AG04449 (cell line): Measurements from ENCODE around the gene PDE1A.

Experiments used
- CTCF ChIA-PET: fragments of 350-600 bp; formaldehyde crosslinking; extraction: SDS; loops from one replicate; lab custom pipeline; 2021; ENCODE audit warnings: antibody characterized with exemption; lab: Yijun Ruan, JAX
- POLR2A ChIA-PET: fragments of 400-600, 350-600 bp; formaldehyde crosslinking; extraction: SDS; loops from one replicate; lab custom pipeline; 2020; ENCODE audit warnings: antibody characterized with exemption, inconsistent platforms; lab: Yijun Ruan, JAX
- DNase-seq: peaks from one replicate; pipeline ENCODE4 v3.0.0-alpha.2; 2010; ENCODE audit warnings: low read depth, low spot score
- H3K4me3 ChIP-seq: 2 replicates; pipeline ENCODE4 v1.5.1; 2011; ENCODE audit warnings: low read depth, mild to moderate bottlenecking, control low read depth, low read length
- TF ChIP-seq, protein P1 (sequence below): IDR thresholded peaks from one replicate; pipeline ENCODE4 v1.5.1; 2011; ENCODE audit warnings: mild to moderate bottlenecking, moderate library complexity, low read length, control low read depth, inconsistent platforms; ENCODE audit not compliant: insufficient read depth; ENCODE audit errors: missing control alignments

PDE1A gene

DNA sequence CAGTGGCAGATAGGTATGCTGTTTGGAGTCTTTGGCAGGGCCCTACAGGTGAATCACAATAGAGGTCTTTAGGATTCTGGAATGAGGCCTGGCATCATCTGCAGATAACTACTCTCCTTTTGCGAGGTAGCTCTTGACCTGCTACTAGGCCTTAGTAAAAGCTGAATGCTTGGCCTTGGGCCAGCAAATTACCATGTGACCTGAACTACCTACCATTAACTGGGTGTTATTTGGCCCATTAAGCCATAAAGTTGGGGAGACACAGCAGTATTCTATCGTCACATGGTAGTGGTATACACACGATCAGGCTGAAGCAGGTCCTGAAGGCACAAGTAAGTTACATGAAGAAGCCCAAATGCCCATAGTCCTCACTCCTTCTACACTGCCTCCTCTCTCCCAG lies 263.0 kb downstream of the PDE1A start:
- ChIA-PET POLR2A (no interaction called here), CTCF (no interaction called here)
- DNase-seq, result no peak
- TF ChIP-seq, protein P1, sequence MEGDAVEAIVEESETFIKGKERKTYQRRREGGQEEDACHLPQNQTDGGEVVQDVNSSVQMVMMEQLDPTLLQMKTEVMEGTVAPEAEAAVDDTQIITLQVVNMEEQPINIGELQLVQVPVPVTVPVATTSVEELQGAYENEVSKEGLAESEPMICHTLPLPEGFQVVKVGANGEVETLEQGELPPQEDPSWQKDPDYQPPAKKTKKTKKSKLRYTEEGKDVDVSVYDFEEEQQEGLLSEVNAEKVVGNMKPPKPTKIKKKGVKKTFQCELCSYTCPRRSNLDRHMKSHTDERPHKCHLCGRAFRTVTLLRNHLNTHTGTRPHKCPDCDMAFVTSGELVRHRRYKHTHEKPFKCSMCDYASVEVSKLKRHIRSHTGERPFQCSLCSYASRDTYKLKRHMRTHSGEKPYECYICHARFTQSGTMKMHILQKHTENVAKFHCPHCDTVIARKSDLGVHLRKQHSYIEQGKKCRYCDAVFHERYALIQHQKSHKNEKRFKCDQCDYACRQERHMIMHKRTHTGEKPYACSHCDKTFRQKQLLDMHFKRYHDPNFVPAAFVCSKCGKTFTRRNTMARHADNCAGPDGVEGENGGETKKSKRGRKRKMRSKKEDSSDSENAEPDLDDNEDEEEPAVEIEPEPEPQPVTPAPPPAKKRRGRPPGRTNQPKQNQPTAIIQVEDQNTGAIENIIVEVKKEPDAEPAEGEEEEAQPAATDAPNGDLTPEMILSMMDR, result no peak
- no peak overlapping the region for H3K4me3 ChIP-seq

DNA sequence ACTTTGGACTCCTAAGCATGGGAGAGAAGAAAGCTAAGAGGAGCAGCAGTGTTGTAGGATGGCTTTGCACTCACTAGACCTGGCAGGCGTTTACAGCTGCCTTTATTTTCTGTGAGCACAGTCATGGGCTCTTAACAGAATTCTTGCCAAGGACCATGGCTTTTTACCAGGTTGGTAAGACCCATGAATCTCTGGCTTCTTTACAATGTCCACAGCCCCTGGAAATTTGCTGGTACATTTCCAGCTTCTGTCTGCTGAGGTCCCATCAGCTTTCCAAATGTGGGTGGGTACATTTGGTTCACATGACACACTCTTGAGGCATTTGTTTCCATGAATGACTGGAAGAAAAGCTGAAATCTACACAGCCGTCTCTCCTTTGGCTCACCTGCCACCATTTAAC lies 278.5 kb downstream of the PDE1A start:
- no peak overlapping the region for H3K4me3 ChIP-seq
- CTCF ChIA-PET, result interaction anchor here (1.1 kb wide), 1 partner anchor 501 kb away, joined by 4 read pairs; no protein-coding TSS in a partner anchor
- POLR2A ChIA-PET, result no interaction called here
- TF ChIP-seq, protein P1, result no peak
- no peak for DNase-seq

DNA sequence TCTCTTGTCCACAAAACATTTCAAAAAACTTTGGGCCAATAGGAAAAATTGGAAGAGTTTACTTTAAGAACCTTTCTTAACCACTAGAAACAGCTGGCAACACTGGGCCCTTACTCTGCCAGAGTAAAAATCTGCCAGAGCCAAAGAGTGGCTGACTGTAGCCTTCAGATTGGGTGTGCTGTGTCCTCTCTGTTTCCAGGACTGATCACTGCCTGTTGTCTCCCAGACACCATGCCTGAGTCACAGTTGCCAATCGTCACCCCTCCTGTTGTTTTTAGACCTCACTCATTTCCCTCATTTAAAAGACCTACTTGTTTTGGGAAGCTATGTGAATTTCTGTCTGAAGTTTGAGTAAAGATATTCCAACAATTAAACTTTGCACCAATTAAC lies 282.1 kb downstream of the PDE1A start:
- POLR2A ChIA-PET, result no interaction called here
- TF ChIP-seq, protein P1, result no peak
- CTCF ChIA-PET, result interaction anchor here (0.8 to 1.6 kb wide), 2 partner anchors 15 to 522 kb away, joined by 3 read pairs; no protein-coding TSS in a partner anchor
- DNase-seq, result no peak
- no peak overlapping the region for H3K4me3 ChIP-seq

DNA sequence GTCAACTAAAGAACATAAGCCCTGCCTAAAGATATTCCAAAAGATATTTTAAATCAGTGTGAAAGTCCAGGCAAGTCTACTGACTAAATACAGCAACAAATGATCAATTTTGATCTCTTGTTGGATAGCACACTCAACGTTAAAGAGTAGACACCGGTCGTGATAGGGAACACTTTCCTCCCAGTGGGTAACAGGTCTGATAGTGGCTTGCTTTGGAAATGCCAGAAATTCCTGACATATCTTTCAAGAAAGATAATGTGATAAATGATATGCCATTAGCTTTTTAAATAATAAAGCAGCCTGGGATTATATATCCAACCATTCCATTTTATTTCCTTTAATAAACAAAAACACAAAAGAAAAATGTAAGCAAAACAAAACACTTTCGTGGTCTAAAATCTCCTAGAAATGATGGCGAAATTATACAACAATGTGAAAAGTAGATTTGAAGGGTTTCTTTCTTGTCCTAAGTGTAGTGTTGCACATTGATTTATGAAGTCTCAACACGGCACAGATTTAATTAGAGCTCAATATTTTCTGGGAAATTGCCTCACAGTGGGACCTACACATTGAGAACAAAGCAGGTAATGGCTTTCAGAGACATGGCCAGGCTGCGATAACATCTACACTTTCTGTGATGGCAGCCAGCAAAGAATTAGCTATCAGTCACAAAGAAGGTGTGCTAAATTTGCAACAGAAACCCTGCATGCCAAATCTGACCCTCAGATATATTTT lies 282.6 kb downstream of the PDE1A start:
- POLR2A ChIA-PET, result no interaction called here
- TF ChIP-seq, protein P1, result no peak
- H3K4me3 ChIP-seq, result no peak overlapping the region
- CTCF ChIA-PET, result interaction anchor here (0.8 kb wide), 1 partner anchor 522 kb away, joined by 3 read pairs; no protein-coding TSS in a partner anchor
- DNase-seq, result no peak

DNA sequence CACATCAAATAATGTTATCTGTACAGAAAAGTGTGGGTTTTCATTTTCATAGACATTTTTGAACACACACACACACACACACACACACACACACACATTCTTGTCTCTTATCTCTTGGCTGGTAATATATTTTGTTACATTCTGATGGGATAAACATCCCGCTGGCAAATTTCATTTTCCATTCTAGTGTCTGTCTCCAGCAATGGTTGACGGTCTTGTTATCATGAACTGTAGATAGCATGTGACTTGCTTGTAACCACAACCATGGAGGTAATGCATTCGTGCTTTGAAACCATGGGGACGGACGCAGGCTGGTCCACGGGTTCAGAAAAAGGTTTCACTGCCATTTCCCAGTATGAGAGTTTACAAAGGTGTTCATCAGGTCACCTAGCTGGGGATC lies 284.8 kb downstream of the PDE1A start:
- ChIA-PET POLR2A (no interaction called here), CTCF (no interaction called here)
- H3K4me3 ChIP-seq, result no peak overlapping the region
- TF ChIP-seq, protein P1, result no peak
- DNase-seq, result no peak

DNA sequence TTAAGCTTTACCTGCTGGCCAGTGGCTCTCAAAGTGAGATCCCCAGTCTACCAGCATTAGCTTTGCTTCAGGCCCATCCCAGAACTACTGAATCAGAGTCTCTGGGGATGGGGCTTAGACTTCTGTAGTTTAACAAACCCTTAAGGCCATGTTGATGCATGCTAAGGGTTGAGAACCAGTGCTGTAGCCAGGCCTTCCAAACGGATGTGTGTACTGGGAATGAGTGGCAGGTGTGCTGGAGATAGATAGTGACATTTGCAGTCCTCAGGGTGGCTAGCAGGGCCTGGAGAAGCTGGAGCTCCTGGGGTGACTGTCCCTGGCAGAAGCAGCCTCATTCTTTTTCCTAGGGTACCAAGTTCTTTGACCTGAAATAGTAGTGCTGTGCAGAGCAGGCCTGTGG lies 292.6 kb downstream of the PDE1A start:
- POLR2A ChIA-PET, result no interaction called here
- CTCF ChIA-PET, result interaction anchor here (1.3 kb wide), 1 partner anchor 561 kb away, joined by 3 read pairs; no protein-coding TSS in a partner anchor
- DNase-seq, result no peak
- TF ChIP-seq, protein P1, result no peak
- H3K4me3 ChIP-seq, result no peak overlapping the region
